NCI-H1417 (cell line): ENCODE data around the gene GRB2.
A peak's percentile ranks its signal among the peaks of the same experiment; 100 is the strongest.

Experiments
- DNase-seq, 3 experiments: peaks; one replicate each; lab custom pipeline; 2025; lab: John Stamatoyannopoulos, UW

GRB2 gene

DNA sequence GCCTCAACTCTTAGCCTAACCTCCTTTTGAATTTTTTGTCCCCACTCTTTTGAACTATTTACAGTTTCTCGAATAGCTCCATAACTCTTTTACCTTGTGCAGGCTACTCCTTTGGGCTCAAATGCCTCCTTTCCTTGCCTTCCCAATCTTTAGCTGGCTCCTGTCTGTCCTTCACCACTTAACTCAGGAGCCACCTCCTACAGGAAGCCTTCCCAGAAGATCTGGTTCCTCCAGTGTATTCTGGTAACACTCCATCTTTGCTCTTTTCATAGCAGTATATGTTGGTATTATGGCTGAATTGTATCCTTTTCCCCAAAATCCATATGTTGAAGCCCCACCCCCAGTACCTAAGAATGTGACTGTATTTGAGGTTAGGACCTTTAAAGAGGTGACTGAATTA lies 9.0 kb upstream of the GRB2 start:
- no peak for DNase-seq

DNA sequence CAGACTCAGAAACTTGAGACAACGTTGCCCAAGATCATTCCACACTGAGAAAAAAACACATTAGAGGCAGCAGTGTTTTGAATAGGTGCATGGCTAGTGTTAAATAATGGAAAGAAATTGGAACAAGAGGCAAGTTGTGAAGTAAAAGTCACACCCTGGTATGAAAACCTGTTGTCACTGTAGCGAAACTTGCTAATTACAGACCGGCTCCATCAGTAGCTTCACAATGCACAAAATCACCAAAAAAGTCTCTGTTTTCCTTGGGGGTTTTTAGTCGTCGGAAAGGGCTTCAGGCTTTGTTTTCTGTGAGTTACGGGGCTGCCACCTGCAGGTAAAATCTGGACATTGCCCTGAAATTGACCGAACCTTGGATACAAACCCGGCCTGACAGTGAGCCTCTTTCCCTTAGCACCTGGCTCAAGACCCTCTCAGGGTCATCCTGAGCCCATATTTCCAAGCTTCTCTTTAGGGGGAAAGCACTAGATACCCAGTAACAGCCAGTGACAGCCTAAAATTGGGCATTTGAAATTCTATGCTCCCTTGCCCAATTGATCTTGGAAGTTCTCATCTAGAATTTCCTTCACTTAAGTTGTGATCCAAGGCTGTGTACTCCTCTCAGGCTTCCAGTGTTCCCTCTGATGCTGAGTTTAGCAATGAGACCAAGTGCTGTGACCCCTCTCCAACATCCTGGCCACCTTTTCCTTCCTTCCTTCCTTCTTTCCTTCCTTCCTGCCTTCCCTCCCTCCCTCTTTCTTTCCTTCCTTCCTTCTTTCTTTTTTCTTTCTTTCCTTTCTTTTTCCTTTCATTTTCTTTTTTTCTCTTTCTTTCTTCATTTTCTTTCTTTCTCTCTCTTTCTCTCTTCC lies 7.2 kb upstream of the GRB2 start:
- DNase-seq: peak; percentile 70 to 91 (median 74)

DNA sequence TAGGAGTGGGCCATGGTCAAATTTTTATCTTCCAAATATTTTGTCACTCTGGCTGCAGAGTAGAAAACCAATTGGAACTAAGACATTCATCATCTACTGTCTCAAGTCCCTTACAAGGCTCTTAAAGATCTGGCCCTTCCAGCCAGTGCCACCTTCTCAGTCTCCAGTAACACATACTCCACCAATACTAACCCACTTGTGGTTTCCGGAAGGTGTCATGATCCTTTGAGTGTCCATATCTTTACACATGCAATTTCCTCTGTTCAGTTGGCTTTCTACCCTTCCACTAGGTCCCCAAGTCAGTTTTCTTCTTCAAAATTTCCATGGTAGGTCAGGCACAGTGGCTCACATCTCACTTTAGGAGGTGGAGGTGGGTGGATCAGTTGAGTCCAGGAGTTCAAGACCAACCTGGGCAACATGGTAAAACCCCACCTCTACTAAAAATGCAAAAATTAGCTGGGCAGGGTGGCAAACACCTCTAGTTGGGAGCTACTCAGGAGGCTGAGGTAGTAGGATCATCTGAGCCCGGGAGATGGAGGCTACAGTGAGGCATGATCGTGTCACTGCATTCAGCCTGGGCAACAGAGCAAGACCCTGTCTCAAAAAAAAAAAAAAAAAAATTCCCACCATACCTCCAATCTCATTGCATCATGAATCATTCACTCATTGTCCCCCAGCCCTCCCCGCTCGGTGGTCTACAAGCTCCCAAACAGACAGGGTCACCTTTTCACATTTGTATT lies 6.0 kb upstream of the GRB2 start:
- no peak for DNase-seq

DNA sequence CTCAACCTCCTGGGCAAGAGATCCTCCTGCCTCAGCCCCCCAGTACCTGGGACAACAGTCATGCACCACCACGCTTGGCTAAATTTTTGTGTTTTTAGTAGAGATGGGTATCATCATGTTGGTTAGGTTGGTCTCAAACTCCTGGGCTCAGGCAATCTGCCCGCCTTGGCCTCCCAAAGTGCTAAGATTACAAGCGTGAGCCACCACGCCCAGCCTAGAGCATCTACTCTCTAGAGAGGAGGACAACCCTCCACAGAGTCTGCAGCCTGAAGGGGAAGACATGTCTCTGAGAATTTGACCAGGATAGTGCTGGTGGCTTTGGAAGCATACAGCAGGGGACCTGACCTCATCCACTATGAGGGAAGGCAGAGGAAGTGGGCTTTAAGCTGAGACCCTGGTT lies 4.7 kb upstream of the GRB2 start:
- no peak for DNase-seq

DNA sequence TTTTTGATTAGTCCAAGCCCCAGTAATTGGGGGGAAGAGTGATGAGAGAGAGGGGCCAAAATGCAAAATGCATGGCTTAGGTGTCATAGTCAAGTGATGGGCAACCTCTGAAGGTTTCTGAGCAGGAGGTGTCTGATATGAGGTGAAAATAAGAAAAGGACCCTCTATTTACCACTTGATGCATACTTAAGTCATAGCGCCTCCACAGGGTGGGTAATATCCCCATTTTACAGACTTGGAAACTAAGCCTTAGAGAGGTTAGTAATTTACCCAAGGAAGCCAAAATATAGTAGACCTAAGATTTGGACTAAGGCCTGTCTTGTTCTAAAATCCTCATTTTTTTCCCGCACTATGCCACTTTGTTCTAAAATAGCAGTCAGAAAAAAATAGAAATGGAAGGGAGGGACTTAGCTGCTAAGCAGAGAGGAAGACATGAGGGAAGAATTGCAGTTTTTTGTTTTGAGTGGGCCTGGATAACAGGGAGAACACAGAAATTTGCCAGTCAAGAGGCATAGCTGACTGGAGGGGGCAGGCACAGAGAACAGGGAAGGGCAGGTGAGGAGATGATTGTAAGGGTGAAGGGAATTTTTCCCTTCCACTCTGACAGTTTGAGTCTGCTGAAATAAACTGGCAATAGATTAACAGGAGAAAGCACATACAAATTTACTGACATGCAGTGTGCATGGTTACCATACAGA lies 2.3 kb upstream of the GRB2 start:
- no peak for DNase-seq

DNA sequence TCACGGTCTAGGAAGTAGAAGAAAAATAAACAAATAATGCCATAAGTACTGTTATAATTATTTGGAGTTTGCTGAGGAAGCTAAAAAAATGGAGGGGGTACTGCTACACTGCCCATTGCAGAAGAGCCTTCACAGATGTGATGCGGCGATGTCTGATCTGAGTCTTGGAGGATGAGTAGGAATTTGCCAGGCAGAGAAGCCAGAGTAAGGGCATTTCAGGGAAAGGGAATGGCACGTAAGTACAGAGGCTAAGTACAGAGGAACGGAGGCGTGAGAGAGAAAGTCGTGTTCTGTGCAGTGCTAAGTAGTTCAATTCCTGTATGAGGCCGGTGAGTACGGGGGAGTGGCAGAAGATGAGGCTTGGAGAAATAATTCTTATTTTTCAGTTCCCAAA lies 741 bp upstream of the GRB2 start:
- no peak for DNase-seq

DNA sequence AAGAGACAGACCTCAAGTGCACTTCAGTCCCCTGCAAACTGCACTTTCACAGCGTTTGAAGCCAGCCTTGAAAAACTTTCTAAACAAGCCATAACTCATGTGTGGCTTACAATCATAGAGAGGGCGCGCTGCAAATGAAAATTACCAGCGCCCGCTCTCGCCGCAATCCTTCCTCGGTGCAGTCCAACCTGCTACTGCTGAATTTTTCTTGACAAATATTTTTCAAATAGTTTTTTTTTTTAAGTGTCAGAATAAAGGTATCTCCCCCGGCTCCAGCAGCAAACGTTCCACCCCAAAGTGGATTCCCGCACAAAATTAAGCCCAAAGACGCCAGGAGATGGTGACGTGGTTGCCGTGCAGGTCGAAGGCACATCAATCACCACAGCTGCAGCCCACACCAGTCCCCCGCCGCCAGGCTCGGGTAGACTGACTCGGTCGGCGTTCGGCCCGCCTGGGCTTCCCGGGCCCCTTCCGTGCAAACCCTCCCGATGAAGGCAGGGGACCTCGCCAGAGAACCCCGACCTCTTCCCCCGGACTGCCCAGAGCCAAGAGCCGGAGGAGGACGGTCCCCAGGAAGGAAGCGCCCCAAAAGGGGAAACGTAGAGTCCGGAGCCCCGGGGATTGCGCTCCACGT lies 630 bp downstream of the GRB2 start:
- peak; percentile 60 to 68 (median 68) for DNase-seq

DNA sequence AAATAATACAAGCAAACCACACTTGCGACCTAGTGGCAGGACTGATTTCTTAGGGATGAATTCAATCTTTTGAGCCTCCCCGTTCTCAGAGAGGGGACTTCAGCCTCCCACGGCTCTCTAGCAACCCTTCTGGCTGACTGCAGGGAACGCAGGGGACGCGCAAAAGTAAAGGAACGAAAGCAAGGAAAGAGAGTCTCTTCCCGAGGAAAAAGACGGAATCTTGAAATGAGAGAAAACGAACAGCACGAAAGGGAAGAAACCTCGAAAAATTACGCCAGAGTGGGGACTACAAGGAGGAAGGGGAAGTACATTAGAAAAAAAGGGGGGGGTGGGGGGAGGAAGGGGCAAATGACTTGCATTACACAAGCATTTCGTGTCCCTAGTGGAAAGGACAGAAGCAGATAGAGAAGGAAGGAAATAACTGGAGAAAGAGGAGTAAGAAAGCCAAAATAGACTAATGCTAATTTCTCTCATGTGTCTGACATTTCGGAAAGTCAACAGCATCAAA lies 1.2 kb downstream of the GRB2 start:
- peak; percentile 47 to 76 (median 58) for DNase-seq

DNA sequence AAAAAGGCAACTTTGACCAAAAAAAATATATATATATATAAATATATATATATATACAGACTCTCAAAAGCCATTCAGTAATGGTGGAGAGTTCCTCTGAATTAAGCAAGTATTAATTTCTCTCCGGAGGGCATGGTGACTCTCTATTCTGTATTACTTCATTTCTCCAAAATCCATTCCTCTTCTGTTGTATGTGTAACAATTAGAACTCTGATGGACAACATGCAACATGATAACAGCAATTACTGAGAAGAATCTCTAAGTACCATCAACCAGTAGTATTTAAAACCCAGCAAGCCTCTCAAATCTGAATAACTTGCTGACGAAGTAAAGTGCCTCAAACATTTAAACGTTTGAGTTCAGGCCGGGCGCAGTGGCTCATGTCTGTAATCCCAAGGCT lies 2.3 kb downstream of the GRB2 start:
- DNase-seq: peak in 1 of 3 experiments; percentile 28

DNA sequence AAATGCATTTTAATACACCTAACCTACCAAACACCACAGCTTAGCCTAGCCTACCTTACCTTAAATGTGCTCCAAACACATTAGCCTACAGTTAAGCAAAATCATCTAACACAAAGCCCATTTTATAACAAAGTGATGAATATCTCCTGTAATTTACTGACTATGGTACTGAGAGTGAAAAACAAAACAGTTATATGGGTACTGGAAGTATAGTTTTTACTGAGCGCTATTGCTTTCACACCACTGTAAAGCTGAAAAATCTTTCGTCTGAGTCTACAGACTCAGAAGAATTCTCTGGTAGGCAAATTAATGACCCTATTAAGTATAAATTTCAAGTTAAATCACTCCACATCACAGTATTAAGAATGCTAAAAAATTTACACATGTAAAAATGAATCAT lies 3.5 kb downstream of the GRB2 start:
- no peak for DNase-seq

DNA sequence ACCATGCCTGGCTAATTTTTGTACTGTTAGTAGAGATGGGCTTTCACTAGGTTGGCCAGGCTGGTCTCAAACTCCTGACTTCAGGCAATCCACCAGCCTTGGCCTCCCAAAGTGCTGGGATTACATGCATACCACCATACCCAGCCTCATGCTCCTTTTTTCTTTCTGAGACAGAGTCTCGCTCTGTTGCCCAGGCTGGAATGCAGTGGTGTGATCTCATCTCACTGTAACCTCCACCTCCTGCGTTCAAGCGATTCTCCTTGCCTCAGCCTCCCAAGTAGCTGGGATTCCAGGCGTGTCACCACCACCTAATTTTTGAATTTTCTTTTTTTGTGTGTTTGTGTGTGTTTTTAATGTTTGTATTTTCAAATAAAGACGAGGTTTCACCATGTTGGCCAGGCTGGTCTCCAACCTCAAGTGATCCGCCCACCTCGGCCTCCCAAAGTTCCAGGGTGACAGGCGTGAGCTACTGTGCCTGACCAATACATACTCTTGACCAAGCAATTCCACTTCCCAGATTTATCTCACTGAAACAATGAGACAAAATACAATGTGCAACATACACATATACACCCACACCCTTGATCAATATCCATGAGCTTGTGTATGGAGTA lies 5.0 kb downstream of the GRB2 start:
- DNase-seq: no peak

DNA sequence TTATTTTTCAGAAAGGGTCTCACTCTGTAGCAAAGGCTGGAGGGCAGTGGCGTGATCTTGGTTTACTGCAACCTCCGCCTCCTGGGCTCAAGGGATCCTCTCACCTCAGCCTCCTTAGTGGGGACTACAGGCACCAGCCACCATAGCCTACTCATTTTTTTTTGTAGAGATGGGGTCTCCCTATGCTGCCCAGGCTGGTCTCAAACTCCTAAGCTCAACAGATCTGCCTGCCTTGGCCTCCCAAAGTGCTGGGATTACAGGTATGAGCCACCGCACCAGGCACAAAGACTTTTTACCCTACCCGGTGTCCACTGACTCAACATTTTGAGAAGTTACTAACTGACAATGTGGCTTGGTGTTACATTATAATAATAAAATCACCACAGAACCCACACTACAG lies 7.2 kb downstream of the GRB2 start:
- no peak for DNase-seq

DNA sequence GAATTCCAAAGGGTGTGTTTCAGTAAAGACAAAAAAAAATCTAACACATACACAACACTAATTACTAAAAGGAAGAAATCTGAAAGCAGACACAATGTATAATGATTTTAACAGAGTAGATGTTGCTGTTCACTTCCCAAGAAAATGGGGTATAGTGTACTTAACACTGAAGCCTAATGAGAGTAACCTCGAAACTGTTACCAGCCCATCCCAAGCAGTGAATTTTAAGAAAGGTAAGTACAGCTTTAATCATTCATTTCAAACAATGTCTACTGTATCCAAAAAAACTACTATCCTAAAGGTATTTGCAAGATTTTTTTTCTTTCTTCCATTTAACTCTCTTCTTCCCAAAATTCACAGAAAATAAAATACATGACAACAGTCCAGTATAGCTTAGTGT lies 8.3 kb downstream of the GRB2 start:
- DNase-seq: no peak

DNA sequence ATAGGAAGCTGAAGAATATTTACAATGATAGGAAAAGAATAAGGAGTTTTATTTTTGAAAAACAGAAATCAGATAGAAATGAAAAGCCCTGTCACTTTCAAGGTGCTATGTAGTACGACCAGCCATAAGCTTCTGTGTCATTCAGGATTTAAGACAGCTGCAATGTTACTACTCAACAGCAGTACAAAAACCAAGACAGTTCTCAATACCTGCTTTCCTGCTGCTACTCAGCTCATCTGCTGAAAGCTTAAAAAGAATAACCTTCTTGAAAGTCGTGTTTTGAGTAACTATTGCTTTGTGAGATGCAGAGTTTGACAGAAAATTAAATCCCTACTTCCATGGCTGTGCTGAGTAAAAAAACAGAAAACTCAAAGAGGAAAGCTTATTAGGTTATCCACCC lies 8.7 kb downstream of the GRB2 start:
- DNase-seq: no peak

DNA sequence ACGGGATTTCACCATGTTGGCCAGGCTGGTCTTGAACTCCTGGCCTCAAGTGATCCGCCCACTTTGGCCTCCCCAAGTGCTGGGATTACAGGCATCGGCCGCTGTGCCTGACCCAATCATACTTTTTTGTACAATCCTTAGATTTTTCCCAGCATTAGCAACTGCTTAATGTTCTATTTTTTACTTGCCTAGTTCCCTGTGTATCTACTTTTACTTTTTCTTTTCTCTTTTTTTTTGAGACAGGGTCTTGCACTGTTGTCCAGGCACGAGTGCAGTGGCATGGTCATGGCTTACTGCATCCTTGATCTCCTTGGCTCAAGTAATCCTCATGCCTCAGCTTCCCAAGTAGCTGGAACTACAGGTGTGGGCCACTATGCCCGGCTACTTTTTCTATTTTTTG lies 9.5 kb downstream of the GRB2 start:
- DNase-seq: no peak

DNA sequence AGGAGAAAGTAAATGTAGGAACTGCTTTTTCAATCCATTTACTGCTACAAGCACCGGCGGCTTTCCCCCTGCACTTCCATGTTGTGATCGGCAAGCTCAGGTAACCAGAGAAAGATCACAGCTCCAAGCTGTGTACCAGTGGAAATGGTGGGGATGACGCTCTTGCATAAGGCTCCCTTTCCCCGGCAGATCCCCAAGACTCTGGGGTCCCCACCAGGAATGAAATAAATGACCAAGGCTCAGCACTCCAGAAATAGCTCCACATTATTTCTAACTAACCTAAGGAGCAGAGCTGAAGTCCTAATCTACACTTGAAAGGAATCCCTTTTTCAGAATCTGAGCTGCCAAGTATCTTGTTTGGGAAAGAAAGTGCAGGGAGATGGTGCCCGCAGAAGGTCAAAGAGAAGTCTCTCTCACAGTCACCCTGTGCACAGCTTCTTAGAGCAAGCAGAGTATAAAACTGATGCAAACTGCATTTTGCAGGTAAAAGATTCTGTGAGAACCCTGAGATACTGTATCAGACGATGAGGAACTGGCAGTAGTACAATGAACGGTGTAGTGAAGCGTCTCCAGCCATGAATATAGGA lies 11.1 kb downstream of the GRB2 start:
- peak in 1 of 3 experiments; percentile 51 for DNase-seq

DNA sequence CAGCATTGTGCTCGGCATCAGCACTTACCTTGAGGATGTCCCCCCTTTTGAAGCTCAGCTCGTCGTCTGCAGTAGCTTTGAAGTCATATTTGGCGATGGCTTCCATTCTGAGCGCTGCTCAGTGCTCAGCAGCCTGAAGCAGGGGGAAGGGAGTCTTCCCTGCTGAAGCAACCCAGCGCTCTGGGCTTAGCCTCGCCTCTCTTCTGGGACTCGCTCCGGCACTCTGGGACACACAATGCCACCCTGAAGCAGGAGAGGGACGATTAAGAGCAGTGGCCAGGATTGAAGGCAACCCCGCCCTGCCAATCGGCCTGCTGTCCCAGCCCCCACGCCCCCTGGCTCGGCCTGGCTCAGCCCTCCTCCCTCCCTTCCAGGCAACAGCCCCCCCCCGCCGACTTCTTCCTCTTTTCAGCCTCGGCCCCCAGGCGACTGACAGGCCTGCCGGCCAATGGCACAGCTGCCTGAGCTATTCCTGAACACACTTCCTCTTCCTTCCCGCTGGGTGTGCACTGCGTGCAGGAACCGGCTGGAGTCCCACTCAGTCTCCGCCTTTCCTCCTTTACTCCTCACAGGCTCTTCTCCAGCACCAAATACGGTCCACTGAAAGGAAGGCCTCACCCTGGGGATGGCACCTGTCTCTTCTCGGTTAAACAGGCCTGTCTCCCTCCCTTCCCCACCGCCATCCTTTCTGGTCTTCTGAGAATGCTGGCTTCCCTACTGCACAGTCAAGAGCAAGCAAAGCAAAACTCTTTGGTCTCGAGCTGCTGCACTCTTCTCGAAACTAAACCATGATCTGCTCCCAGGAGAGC lies 11.8 kb downstream of the GRB2 start:
- DNase-seq: peak; percentile 93 to 98 (median 97)

DNA sequence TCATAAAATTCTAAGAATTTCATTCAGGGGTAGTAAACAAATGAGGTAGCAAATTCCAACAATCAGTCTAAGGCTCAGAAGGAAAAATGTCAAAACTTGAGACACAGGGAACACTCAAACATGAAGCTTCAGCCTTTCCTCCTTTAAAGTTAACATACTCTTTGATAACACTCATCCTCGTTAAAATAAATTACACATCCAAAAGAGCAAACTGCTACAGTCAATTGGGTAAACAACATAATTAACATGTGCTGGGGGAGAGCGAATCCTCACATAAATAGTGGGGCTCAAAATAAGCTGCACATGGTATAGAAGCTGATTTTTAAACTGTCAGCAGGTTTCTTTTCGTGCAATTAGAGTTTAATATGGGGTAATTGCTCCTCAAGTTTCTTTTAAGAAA lies 12.9 kb downstream of the GRB2 start:
- peak in 1 of 3 experiments; percentile 38 for DNase-seq

DNA sequence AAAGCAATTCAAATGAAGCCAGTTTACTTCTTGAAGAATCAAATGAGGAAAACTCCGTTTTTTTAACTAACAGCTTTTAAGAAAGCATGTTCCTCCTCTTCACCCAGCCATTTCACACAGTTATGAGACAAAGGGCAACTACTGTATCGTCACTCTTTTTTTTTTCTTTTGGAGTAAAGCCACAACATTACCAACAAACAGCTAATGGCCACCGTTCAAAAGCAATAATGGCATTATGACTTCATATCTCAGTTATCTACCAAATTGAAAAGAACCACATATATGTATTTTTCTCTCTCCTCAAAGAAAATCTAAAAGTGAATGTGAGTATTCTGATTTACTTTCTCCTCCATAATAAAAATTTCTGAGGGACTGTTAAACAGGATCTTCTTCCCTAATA lies 14.5 kb downstream of the GRB2 start:
- no peak for DNase-seq

DNA sequence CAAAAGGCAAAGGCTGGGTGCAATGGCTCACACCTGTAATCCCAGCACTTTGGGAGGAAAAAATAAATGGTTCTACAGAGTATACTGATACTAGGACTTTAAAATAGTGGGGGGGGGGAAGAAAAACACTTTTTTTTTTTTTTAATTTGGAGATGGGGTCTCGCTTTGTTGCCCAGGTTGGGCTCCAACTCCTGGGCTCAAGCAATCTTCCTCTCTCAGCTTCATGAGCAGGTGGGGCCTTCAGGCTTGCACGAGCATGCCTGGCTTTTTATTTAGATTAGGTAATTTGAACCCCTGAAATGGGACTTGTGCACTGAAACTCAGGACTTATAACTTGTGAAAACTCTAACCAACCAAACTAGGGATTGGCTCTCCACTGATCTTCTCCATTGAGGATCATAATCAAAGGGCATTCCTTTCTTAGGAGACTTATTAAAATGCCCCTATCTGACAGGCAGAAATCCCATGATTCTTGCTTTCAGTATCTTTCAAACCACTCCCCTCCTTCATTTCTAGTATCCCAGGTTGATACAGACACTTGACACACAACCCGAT lies 16.9 kb downstream of the GRB2 start:
- no peak for DNase-seq
